Bladder microvascular endothelial cell (primary cell): ENCODE results near the gene RPS2. TPM values are rescaled to one million over a fixed set of nuclear protein-coding genes. Genes with fewer than 3 reads are reported as not detected.

Source experiments
- total RNA-seq: library from RNA; depleted of rRNA; stranded (reverse); fragments of >200 nt; gene quantifications from 2 replicates; pipeline ENCODE4 v1.2.3, GENCODE V29; 2014

RPS2 gene
- total RNA-seq = 1,957 and 2,987 TPM in 2 replicates

GRCh38 chr16:1964506-1965395 lies at the start of gene RPS2:
RPS2 (minus strand) TSS chr16:1964826; CDS start chr16:1964625, 201 bp downstream.

GRCh38 chr16:2009791-2010510 lies 45.3 kb upstream of the RPS2 start, which contains the start of gene ZNF598:
ZNF598 (minus strand) TSS chr16:2009821.

GRCh38 chr16:1989209-1990100 lies 24.8 kb upstream of the RPS2 start, which contains the start of gene SYNGR3:
SYNGR3 (plus strand) TSS chr16:1989970; CDS start chr16:1990103, 133 bp downstream.

GRCh38 chr16:1983544-1984346 lies 19.1 kb upstream of the RPS2 start, which contains the start of gene GFER:
GFER (plus strand) TSS chr16:1984193; CDS start chr16:1984219, 26 bp downstream.

GRCh38 chr16:1981398-1981836 lies 16.8 kb upstream of the RPS2 start, which contains the start of gene NOXO1:
NOXO1 (minus strand) TSS chr16:1981469; CDS start chr16:1981179, 290 bp downstream.

GRCh38 chr16:1971796-1972489 lies 7.3 kb upstream of the RPS2 start, which contains the start of gene TBL3:
TBL3 (plus strand) TSS chr16:1972053; CDS start chr16:1972165, 112 bp downstream.

GRCh38 chr16:1966460-1966859 lies 1.8 kb upstream of the RPS2 start, which contains the start of gene RNF151:
RNF151 (plus strand) TSS chr16:1966856; CDS start chr16:1966882, 26 bp downstream.

GRCh38 chr16:1959269-1960039 lies 5.2 kb downstream of the RPS2 start, which contains the start of gene NDUFB10:
NDUFB10 (plus strand) TSS chr16:1959538; CDS start chr16:1959625, 87 bp downstream.

GRCh38 chr16:1942810-1943726 lies 21.6 kb downstream of the RPS2 start, which contains the start of gene MSRB1:
MSRB1 (minus strand) TSS chr16:1943199; CDS start chr16:1943156, 43 bp downstream.

GRCh38 chr16:1918351-1919326 lies 46.0 kb downstream of the RPS2 start, which contains the start of gene HS3ST6:
HS3ST6 (minus strand) TSS chr16:1918415; CDS start chr16:1918323, 92 bp downstream.

Other genes with a start within 250 kb of the RPS2 start
- 39.3 and 51.6 TPM in 2 replicates for gene NME3, start 193.3 kb downstream of the RPS2 start, total RNA-seq
- gene EME2, start 192.0 kb downstream of the RPS2 start, total RNA-seq = 3.7 and 9.2 TPM in 2 replicates
- gene MRPS34, start 191.7 kb downstream of the RPS2 start, total RNA-seq = 68.8 and 72.9 TPM in 2 replicates
- 45.2 and 60.4 TPM in 2 replicates for gene SPSB3, start 182.3 kb downstream of the RPS2 start, total RNA-seq
- 67.3 and 75.4 TPM in 2 replicates for gene NUBP2, start 181.9 kb downstream of the RPS2 start, total RNA-seq
- under 0.01 TPM in 1 of 2 replicates, not detected in the other for gene IGFALS, start 171.1 kb downstream of the RPS2 start, total RNA-seq
- gene HAGH, start 138.0 kb downstream of the RPS2 start, total RNA-seq = 70.3 and 94.3 TPM in 2 replicates
- 70.3 and 124 TPM in 2 replicates for gene FAHD1, start 137.6 kb downstream of the RPS2 start, total RNA-seq
- not detected in 2 replicates for gene MEIOB, start 92.7 kb downstream of the RPS2 start, total RNA-seq
- gene HS3ST6, start 46.4 kb downstream of the RPS2 start, total RNA-seq = not detected in 2 replicates
- 6.5 and 8.7 TPM in 2 replicates for gene MSRB1, start 21.6 kb downstream of the RPS2 start, total RNA-seq
- not detected in 2 replicates for gene RPL3L, start 10.1 kb downstream of the RPS2 start, total RNA-seq
- gene NDUFB10, start 5.3 kb downstream of the RPS2 start, total RNA-seq = 133 and 143 TPM in 2 replicates
- not detected in 2 replicates for gene RNF151, start 2.0 kb upstream of the RPS2 start, total RNA-seq
- 33.7 and 61.0 TPM in 2 replicates for gene TBL3, start 7.2 kb upstream of the RPS2 start, total RNA-seq
- gene NOXO1, start 16.6 kb upstream of the RPS2 start, total RNA-seq = 0.13 and 0.16 TPM in 2 replicates
- 11.1 and 12.3 TPM in 2 replicates for gene GFER, start 19.4 kb upstream of the RPS2 start, total RNA-seq
- gene SYNGR3, start 25.1 kb upstream of the RPS2 start, total RNA-seq = 0.65 and 2.8 TPM in 2 replicates
- gene ZNF598, start 45.0 kb upstream of the RPS2 start, total RNA-seq = 11.2 and 24.5 TPM in 2 replicates
- 0.16 TPM in 1 of 2 replicates, not detected in the other for gene NPW, start 55.0 kb upstream of the RPS2 start, total RNA-seq
- gene NHERF2, start 62.1 kb upstream of the RPS2 start, total RNA-seq = 52.4 and 55.7 TPM in 2 replicates
- gene NTHL1, start 83.0 kb upstream of the RPS2 start, total RNA-seq = 23.5 and 61.5 TPM in 2 replicates
- gene TSC2, start 83.2 kb upstream of the RPS2 start, total RNA-seq = 32.4 and 79.5 TPM in 2 replicates
- 36.4 and 82.1 TPM in 2 replicates for gene PKD1, start 171.1 kb upstream of the RPS2 start, total RNA-seq
- gene RAB26, start 183.8 kb upstream of the RPS2 start, total RNA-seq = 0.49 and 0.88 TPM in 2 replicates
- gene TRAF7, start 191.0 kb upstream of the RPS2 start, total RNA-seq = 59.9 and 113 TPM in 2 replicates
- gene CASKIN1, start 231.8 kb upstream of the RPS2 start, total RNA-seq = 0.50 TPM in 1 of 2 replicates, not detected in the other
- gene MLST8, start 240.6 kb upstream of the RPS2 start, total RNA-seq = 10.5 and 12.0 TPM in 2 replicates
- gene BRICD5, start 246.0 kb upstream of the RPS2 start, total RNA-seq = 2.1 and 5.0 TPM in 2 replicates